ENCODE results near the gene PIH1D1. TPM values are rescaled to one million over a fixed set of nuclear protein-coding genes. Genes with fewer than 3 reads are reported as not detected.

PIH1D1 gene
- total RNA-seq, 2 experiments from 2014 or later = 124 to 126 TPM

DNA sequence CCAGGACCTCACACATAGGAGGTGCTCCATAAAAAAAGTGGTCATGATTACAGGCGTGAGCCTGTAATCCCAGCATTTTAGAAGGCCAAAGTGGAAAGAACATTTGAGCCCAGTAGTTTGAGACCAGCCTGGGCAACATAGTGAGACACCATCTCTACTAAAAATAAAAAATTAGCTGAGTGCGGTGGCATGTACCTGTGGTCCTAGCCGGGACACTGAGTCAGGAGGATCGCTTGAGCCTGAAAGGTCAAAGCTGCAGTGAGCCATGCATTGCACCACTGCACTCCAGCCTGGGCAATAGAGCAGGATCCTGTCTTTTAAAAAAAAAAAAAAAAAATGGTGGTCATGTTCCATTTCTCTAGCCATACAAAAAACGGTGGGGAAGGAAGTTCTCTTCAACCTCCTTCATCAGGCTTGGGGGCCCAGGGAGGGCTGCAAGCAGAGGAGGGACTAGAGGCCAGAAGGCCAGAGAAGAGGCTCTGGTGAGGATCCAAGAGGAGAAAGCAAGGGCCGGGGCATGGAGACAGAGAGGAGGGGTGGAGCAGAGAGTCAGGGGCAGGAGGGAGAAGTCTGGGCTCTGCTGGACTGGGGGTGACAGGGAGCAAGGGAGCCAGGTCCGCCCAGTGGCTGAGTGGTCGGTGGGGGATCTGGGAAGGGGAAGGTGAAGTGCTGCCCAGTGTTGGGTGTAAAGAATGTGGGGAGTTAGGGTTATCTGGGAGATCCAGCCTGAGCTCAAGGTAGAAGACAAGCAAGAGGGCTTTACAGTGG lies 54.7 kb downstream of the PIH1D1 start:
- intact Hi-C loops (cut with micrococcal nuclease) = no loop called here
- ATAC-seq = no peak
- peaks cover 13% of the 10 kb centered on the region for H3K4me1 Mint-ChIP-seq (ENCODE audit: low read depth)
- no peak for TF ChIP-seq CTCF (IDR thresholded peaks at IDR 0.05)
- H3K4me3 Mint-ChIP-seq = no peak overlapping the region
- no peaks in the 10 kb centered on the region for H3K36me3 Mint-ChIP-seq (ENCODE audit: low read depth)
- H3K9me3 Mint-ChIP-seq = no peaks in the 10 kb centered on the region
- ChIA-PET POLR2A (interaction anchor here (1.9 kb wide), 1 partner anchor 12 kb away, joined by 5 read pairs; no protein-coding TSS in a partner anchor), CTCF (interaction anchor here (0.6 to 1.0 kb wide), 2 partner anchors 15 to 96 kb away, joined by 3 read pairs; no protein-coding TSS in a partner anchor)
- no peak overlapping the region for H3K27ac Mint-ChIP-seq
- peaks cover 2% of the 10 kb centered on the region for H3K27me3 Mint-ChIP-seq
- no peak for DNase-seq

Small RNA genes lying within 50 kb of the gene (microRNA-seq; reads per million reads assigned to microRNA genes)
- 10,636 reads per million, percentile 98 among the genes with 10 or more reads in this experiment for gene MIR150 (ENCODE audit: borderline microRNAs expressed, borderline replicate concordance)

Other genes starting within 250 kb of the PIH1D1 start
- gene SLC6A16, start 126.6 kb downstream of the PIH1D1 start, total RNA-seq = 1 to 10 TPM in 1 of 2 experiments, under 1 TPM in 1; 0.61 to 1.1 TPM
- 100 to 1,000 TPM; 131 to 137 TPM for gene CD37, start 116.4 kb downstream of the PIH1D1 start, total RNA-seq
- gene TEAD2, start 89.4 kb downstream of the PIH1D1 start, total RNA-seq = not detected
- not detected for gene DKKL1, start 87.9 kb downstream of the PIH1D1 start, total RNA-seq
- gene KASH5, start 63.6 kb downstream of the PIH1D1 start, total RNA-seq = under 1 TPM in 1 of 2 experiments, not detected in 1; 0.95 TPM
- not detected for gene PTH2, start 28.4 kb downstream of the PIH1D1 start, total RNA-seq
- not detected for gene GFY, start 26.4 kb downstream of the PIH1D1 start, total RNA-seq
- under 1 TPM in 1 of 2 experiments, not detected in 1; 0.23 TPM for gene SLC17A7, start 10.3 kb downstream of the PIH1D1 start, total RNA-seq
- 10 to 100 TPM; 24.6 to 24.8 TPM for gene ALDH16A1, start 1.4 kb upstream of the PIH1D1 start, total RNA-seq
- gene FLT3LG, start 22.4 kb upstream of the PIH1D1 start, total RNA-seq = 10 to 100 TPM; 57.7 to 61.2 TPM
- gene RPL13A, start 35.8 kb upstream of the PIH1D1 start, total RNA-seq = 1,000 to 10,000 TPM; 4,285 to 4,329 TPM
- gene RPS11, start 44.6 kb upstream of the PIH1D1 start, total RNA-seq = 1,000 to 10,000 TPM; 3,251 to 3,427 TPM
- gene FCGRT, start 60.8 kb upstream of the PIH1D1 start, total RNA-seq = 10 to 100 TPM; 13.1 to 13.6 TPM
- 1 to 10 TPM; 4.2 to 5.9 TPM for gene RCN3, start 76.2 kb upstream of the PIH1D1 start, total RNA-seq
- gene NOSIP, start 128.7 kb upstream of the PIH1D1 start, total RNA-seq = 10 to 100 TPM; 75.6 to 79.4 TPM
- gene PRRG2, start 129.5 kb upstream of the PIH1D1 start, total RNA-seq = 1 to 10 TPM; 1.5 TPM
- gene PRR12, start 139.4 kb upstream of the PIH1D1 start, total RNA-seq = 10 to 100 TPM; 16.0 to 17.8 TPM
- 1 to 10 TPM; 6.3 to 7.1 TPM for gene RRAS, start 188.3 kb upstream of the PIH1D1 start, total RNA-seq
- gene SCAF1, start 190.4 kb upstream of the PIH1D1 start, total RNA-seq = 10 to 100 TPM; 54.5 to 57.2 TPM
- 100 to 1,000 TPM in 1 of 2 experiments, 10 to 100 TPM in 1; 90.8 to 108 TPM for gene IRF3, start 214.0 kb upstream of the PIH1D1 start, total RNA-seq
- gene BCL2L12, start 214.1 kb upstream of the PIH1D1 start, total RNA-seq = 10 to 100 TPM; 63.4 to 64.6 TPM
- 100 to 1,000 TPM; 419 to 437 TPM for gene PRMT1, start 225.5 kb upstream of the PIH1D1 start, total RNA-seq
- 1 to 10 TPM; 5.2 to 6.2 TPM for gene ADM5, start 237.8 kb upstream of the PIH1D1 start, total RNA-seq
- gene CPT1C, start 239.3 kb upstream of the PIH1D1 start, total RNA-seq = 1 to 10 TPM in 1 of 2 experiments, under 1 TPM in 1; 0.69 to 1.0 TPM

All from activated CD8-positive, alpha-beta T cell treated with anti-CD3 and anti-CD28 coated beads for 36 hours (primary cell).